ENCODE results near the gene NHS.

NHS gene
- 0.62 to 1.3 reads per million in 2 donors for total RNA-seq

GRCh38 chrX:17374619-17375366, at the start of gene NHS:
NHS (plus strand) TSS chrX:17375200; CDS start chrX:17375758, 558 bp downstream.
- peak in 1 of 5 experiments; percentile 6 for DNase-seq

GRCh38 chrX:17328837-17329236, 46.2 kb upstream of the NHS start:
- no peak for DNase-seq

DNA sequence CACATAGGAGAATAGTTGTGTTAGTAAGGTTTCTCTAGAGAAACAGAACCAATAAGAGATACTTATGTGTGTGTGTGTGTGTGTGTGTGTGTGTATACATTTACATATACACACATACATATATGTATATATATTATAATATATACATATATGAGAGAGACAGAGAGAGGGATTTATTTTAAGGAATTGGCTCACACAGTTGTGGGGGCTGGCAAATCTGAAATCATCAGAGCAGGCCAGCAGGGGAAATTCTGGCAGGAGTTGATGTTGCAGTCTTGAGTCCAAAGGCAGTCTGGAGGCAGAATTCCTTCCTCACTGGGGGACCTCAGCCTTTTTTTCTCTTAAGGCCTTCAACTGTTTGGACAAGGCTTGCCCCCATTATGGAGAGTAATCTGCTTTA, 38.6 kb upstream of the NHS start:
- DNase-seq: no peak

DNA sequence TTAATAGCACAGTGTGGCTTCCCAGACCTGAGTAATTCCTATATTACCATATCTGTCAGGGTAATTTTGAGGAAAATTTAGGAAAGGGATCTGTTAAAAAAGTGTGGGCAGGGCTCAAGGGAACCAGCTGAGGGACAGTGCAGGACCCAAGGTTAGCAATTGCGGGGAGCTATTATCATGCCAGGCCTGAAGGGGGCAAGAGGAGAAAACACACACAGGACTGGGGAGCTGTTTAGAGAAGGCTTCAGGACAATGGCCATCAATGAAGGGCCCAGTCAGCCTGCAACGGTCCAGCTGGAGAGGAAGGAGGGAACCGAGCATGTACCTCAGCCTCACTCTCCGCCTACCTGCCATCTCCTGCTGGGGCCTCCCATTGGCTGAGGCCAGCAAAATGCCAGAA, 19.0 kb upstream of the NHS start:
- DNase-seq: no peak

- DNase-seq: no peak
Observed at GRCh38 chrX:17359500-17359899, 15.5 kb upstream of the NHS start.

GRCh38 chrX:17361620-17362019, 13.4 kb upstream of the NHS start:
- no peak for DNase-seq

DNA sequence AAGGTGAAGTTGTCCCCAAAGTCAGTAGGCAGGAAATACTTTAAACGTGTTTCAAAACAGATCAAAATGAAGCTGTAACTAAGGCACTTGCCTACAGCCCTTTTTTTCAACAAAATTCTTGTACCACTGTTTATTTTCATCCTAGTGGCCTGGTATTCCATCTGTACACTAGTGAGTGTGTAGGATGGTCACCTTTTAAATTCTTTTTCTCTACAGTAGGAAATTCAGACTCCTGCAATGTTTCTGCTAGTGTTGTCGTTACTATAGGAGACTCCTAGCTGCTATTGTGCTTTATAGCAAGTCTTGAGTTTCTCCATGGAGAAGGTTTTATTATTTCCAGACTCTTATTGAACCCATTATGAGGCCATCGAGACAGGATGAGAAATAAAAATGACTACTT, 7.0 kb upstream of the NHS start:
- DNase-seq: no peak

- DNase-seq: no peak
Observed at GRCh38 chrX:17369309-17369708, 5.7 kb upstream of the NHS start.

DNA sequence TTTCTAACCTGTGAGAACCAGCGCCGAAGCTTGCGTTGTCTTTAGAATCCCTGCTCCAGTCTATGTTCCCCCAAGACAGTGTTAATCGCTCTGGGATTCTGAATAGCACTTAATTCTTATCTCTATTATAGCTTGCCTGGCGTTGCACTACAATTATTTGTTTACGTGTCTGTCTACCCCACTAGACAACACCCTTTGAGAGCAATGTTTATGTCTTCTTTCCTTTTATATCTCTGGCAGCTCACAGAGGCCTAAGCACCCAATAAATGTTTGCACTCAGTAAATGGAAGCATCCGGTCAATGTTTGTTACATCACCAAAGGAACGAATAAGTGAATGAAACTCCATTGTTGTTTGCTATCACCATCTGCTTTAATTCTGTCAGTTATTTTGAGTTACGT, 4.8 kb upstream of the NHS start:
- DNase-seq: no peak

DNA sequence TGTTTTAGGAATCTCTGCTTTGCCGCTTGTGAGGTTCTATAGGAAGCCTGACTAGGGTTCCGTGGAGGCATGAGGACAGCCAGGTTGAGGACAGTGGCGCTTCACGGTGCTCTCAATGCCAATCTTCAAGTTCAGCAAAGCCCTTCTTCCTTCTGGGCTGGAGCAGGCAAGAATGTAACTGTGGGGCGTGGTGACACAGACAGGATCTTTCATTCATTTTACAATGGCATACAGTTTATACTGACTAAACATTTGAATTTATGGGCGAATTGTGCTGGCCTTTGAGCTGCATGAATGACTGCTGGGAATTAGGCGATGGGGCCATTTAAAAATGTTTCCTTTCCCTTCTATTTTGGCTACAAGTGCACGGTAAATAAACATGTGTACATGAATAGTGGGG, 2.9 kb upstream of the NHS start:
- no peak for DNase-seq

GRCh38 chrX:17373337-17373736, 1.7 kb upstream of the NHS start:
- no peak for DNase-seq

- DNase-seq: no peak
Observed at GRCh38 chrX:17375367-17375636, 302 bp downstream of the NHS start.

GRCh38 chrX:17375637-17376430, 834 bp downstream of the NHS start:
- no peak for DNase-seq

GRCh38 chrX:17376431-17377077, 1.6 kb downstream of the NHS start:
- peak in 1 of 5 experiments; percentile 7 for DNase-seq

DNA sequence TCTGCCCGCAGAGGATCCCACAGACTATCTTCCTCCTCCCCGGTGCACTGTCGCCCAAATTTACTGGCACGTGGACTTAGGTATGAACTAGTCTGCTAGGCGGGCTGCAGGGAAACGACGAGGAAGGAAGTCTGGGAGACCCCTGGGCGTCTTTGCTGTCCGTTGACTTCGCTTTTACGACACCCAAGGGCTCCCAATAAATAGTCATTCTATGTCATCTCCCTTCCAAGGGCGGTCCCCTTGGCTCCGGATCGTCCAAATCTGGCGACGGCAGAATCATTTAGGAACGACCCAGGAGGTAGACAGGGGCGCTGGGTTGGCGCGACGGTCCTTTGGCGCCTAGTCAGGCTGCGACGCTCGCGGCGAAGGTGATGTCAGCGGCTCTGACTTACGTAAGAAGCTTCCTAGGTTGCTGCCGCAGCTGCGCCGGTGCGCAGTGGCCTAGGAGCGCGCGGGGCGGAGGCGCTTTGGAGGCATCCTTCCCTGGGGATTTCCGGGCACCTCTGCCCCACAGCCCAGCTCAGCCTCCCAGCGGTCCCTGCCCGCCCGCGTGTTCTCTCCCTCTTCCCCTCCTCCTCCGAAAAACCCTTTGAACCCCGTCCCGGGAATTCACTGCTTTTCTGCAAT, 2.2 kb downstream of the NHS start:
- peak in 1 of 5 experiments; percentile 29 for DNase-seq

GRCh38 chrX:17377795-17378194, 2.8 kb downstream of the NHS start:
- peak in 1 of 5 experiments; percentile 52 for DNase-seq

- no peak for DNase-seq
Observed at GRCh38 chrX:17380221-17380620, 5.2 kb downstream of the NHS start.

DNA sequence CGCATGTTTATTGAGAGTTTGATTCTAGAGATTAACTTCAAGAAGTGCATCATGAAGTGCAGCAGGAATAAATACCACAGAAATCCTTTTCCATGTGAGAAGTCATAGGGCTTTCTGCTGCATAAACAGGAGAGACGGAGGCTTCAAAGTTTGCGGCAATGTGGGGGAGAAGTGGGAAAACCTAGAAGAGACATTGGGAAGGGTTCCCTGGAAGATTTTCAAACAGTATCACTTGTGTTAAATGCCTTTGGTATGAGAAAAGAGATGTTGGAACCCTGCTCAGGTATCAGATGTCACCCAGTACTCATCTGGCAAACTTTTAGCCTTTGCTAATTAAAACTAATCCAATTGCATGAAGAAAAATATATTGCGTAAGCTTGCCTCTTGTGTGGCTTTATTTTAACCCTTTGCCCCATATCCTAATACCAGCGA, 15.4 kb downstream of the NHS start:
- no peak for DNase-seq

- DNase-seq: no peak
Observed at GRCh38 chrX:17395154-17395553, 20.2 kb downstream of the NHS start.

GRCh38 chrX:17397074-17397473, 22.1 kb downstream of the NHS start:
- no peak for DNase-seq

DNA sequence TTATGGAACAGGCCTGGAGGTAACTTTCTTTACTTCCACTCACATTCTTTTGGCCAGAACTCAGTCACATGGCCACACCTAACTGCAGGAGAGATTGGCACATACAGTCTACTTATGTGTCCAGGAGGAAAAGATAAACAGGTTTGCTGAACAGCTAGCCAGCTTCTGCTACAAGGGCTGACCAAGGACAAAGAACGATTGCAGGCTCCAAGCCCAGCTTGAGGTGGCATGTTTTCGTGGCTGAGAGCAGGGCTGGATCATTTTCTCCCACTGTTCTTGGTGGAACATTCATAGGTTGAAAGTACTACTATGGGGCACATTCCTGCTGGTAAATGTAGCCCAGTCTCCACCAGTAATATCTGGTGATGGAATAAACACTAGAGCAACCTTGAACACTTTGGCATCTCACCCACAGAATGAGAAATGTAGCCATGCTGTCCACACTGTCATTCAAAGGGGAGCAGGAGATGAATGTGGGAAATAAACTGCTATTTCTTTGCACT, 28.2 kb downstream of the NHS start:
- DNase-seq: no peak

- no peak for DNase-seq
Observed at GRCh38 chrX:17403972-17404371, 29.0 kb downstream of the NHS start.

All from T-helper 2 cell (primary cell).